Measurements from ENCODE around the gene POU2F1. TPM values are rescaled to one million over a fixed set of nuclear protein-coding genes. Genes with fewer than 3 reads are reported as not detected.
"Not testable (repeated sequence)": the region's sequence is repeated elsewhere in the genome, so short reads cannot be mapped to it uniquely, and the experiment has no call there.

The POU2F1 gene
- total and polyA plus RNA-seq, 5 donors from 2014 or later, result 5.2 to 35.3 (median 10.0) TPM

DNA sequence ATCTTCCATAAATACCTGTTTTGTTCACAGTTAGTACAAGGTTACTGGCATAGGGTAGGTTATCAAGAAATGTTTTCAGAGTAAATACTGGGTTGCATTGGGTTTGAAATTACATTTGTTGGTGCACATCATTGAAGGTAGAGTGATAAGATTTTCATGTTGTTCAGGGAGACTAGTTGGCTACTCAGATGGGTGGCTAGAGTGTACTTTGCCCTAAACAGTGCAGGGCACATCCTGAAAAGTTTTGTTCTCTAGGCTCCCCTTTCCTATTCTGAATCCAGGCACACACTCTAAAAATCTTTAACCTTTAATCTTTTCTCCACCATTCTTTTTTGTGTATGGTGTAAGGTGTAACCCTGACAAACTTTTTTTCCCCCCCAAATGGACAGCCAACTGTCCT lies 18.0 kb downstream of the POU2F1 start:
- no peak overlapping the region for H3K4me3 ChIP-seq (ENCODE audit: low read depth, low read length)
- no peak for ATAC-seq (ENCODE audit: low read depth in 2 of 2)
- H3K4me1 Mint-ChIP-seq, result peaks cover 15 to 48% (median 32%) of the 10 kb centered on the region in 4 donors

DNA sequence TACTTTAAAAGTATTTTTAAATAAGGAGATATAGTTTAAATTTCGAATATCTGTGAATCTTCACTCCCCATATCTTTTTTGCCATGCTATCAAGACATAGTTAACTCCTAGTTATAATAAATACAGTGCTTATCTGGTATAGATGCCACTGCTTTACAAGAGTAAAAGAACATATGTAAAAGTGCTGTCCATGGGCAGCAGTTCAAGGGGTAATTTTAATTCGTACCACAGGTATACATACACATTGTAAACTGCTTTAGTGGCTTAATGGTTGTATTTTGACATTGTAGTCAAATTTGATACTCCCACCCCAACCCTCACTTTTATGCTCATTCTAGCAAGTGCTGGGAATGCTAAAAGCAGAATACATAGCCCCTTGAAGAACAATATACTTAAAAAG lies 18.6 kb downstream of the POU2F1 start:
- no peaks in the 10 kb centered on the region for H3K9me3 ChIP-seq (ENCODE audit: control insufficient read depth in 2 of 2, low read length in 2 of 2)
- no peaks in the 10 kb centered on the region for H3K27me3 Mint-ChIP-seq
- H3K27ac ChIP-seq (ENCODE audit: insufficient read depth, low read length, poor library complexity, severe bottlenecking), result no peak overlapping the region
- no peak for ATAC-seq (ENCODE audit: low read depth in 2 of 2)
- H3K36me3 ChIP-seq (ENCODE audit: control insufficient read depth, insufficient read depth, low read length), result peaks cover 2% of the 10 kb centered on the region
- no peaks in the 10 kb centered on the region for H3K27me3 ChIP-seq (ENCODE audit: control insufficient read depth, insufficient read depth, low read length)
- H3K27ac Mint-ChIP-seq, result no peak overlapping the region
- H3K4me1 Mint-ChIP-seq, result peaks cover 15 to 45% (median 29%) of the 10 kb centered on the region in 4 donors
- DNase-seq, result no peak
- H3K9me3 Mint-ChIP-seq, result peaks cover 0 to 5% (median 0%) of the 10 kb centered on the region in 7 donors
- H3K36me3 Mint-ChIP-seq, result peaks cover 5% of the 10 kb centered on the region
- no peak overlapping the region for H3K4me3 Mint-ChIP-seq
- H3K4me1 ChIP-seq (ENCODE audit: control insufficient read depth, insufficient read depth, low read length, poor library complexity, severe bottlenecking), result peaks cover 13% of the 10 kb centered on the region
- H3K4me3 ChIP-seq (ENCODE audit: low read depth, low read length), result no peak overlapping the region

More for the DNA sequence above, 18.0 kb downstream of the POU2F1 start:
- H3K36me3 Mint-ChIP-seq, result peaks cover 1% of the 10 kb centered on the region
- no peak overlapping the region for H3K27ac ChIP-seq (ENCODE audit: insufficient read depth, low read length, poor library complexity, severe bottlenecking)
- no peak overlapping the region for H3K27ac Mint-ChIP-seq
- H3K4me3 Mint-ChIP-seq, result no peak overlapping the region
- no peak for DNase-seq
- H3K9me3 Mint-ChIP-seq, result peaks cover 0 to under 1% (median 0%) of the 10 kb centered on the region in 7 donors
- H3K4me1 ChIP-seq (ENCODE audit: control insufficient read depth, insufficient read depth, low read length, poor library complexity, severe bottlenecking), result peaks cover 15% of the 10 kb centered on the region
- H3K9me3 ChIP-seq (ENCODE audit: control insufficient read depth in 2 of 2, low read length in 2 of 2), result no peaks in the 10 kb centered on the region
- no peaks in the 10 kb centered on the region for H3K36me3 ChIP-seq (ENCODE audit: control insufficient read depth, insufficient read depth, low read length)
- H3K27me3 ChIP-seq (ENCODE audit: control insufficient read depth, insufficient read depth, low read length), result no peaks in the 10 kb centered on the region
- no peaks in the 10 kb centered on the region for H3K27me3 Mint-ChIP-seq

GRCh38 chr1:167244244-167244643 lies 23.6 kb downstream of the POU2F1 start:
- Mint-ChIP-seq H3K36me3 (peaks cover 13% of the 10 kb centered on the region), H3K27me3 (no peaks in the 10 kb centered on the region), H3K9me3 (peaks cover 0 to 5% (median 1%) of the 10 kb centered on the region in 7 donors), H3K27ac (no peak overlapping the region), H3K4me3 (no peak overlapping the region), H3K4me1 (peaks cover 20 to 40% (median 21%) of the 10 kb centered on the region in 4 donors)
- H3K9me3 ChIP-seq (ENCODE audit: control insufficient read depth in 2 of 2, low read length in 2 of 2), result no peaks in the 10 kb centered on the region
- peaks cover 2% of the 10 kb centered on the region for H3K36me3 ChIP-seq (ENCODE audit: control insufficient read depth, insufficient read depth, low read length)
- no peak overlapping the region for H3K27ac ChIP-seq (ENCODE audit: insufficient read depth, low read length, poor library complexity, severe bottlenecking)
- no peak overlapping the region for H3K4me3 ChIP-seq (ENCODE audit: low read depth, low read length)
- DNase-seq, result no peak
- H3K4me1 ChIP-seq (ENCODE audit: control insufficient read depth, insufficient read depth, low read length, poor library complexity, severe bottlenecking), result no peaks in the 10 kb centered on the region
- no peaks in the 10 kb centered on the region for H3K27me3 ChIP-seq (ENCODE audit: control insufficient read depth, insufficient read depth, low read length)
- ATAC-seq (ENCODE audit: low read depth in 2 of 2), result no peak

- not testable (repeated sequence) for H3K9me3 Mint-ChIP-seq; H3K4me1 ChIP-seq (ENCODE audit: control insufficient read depth, insufficient read depth, low read length, poor library complexity, severe bottlenecking); ATAC-seq (ENCODE audit: low read depth in 2 of 2); H3K4me3 ChIP-seq (ENCODE audit: low read depth, low read length); H3K27ac Mint-ChIP-seq; H3K27me3 Mint-ChIP-seq; DNase-seq; H3K9me3 ChIP-seq (ENCODE audit: control insufficient read depth in 2 of 2, low read length in 2 of 2); H3K27ac ChIP-seq (ENCODE audit: insufficient read depth, low read length, poor library complexity, severe bottlenecking); H3K4me3 Mint-ChIP-seq; H3K36me3 ChIP-seq (ENCODE audit: control insufficient read depth, insufficient read depth, low read length); H3K27me3 ChIP-seq (ENCODE audit: control insufficient read depth, insufficient read depth, low read length)
- Mint-ChIP-seq H3K36me3 (peaks cover 19% of the 10 kb centered on the region), H3K4me1 (peaks cover 18 to 46% (median 22%) of the 10 kb centered on the region in 4 donors)
Measured at GRCh38 chr1:167245168-167245567, 24.5 kb downstream of the POU2F1 start.

GRCh38 chr1:167246971-167247370 lies 26.3 kb downstream of the POU2F1 start:
- peaks cover 19% of the 10 kb centered on the region for H3K36me3 Mint-ChIP-seq
- Histone ChIP-seq H3K4me1 (ENCODE audit: control insufficient read depth, insufficient read depth, low read length, poor library complexity, severe bottlenecking) (no peaks in the 10 kb centered on the region), H3K27me3 (ENCODE audit: control insufficient read depth, insufficient read depth, low read length) (no peaks in the 10 kb centered on the region), H3K4me3 (ENCODE audit: low read depth, low read length) (no peak overlapping the region), H3K9me3 (ENCODE audit: control insufficient read depth in 2 of 2, low read length in 2 of 2) (no peaks in the 10 kb centered on the region), H3K27ac (ENCODE audit: insufficient read depth, low read length, poor library complexity, severe bottlenecking) (no peak overlapping the region), H3K36me3 (ENCODE audit: control insufficient read depth, insufficient read depth, low read length) (peaks cover 2% of the 10 kb centered on the region)
- peaks cover 17 to 49% (median 27%) of the 10 kb centered on the region in 4 donors for H3K4me1 Mint-ChIP-seq
- H3K27ac Mint-ChIP-seq, result no peak overlapping the region
- ATAC-seq (ENCODE audit: low read depth in 2 of 2) (no peak), DNase-seq (no peak)
- H3K4me3 Mint-ChIP-seq, result no peak overlapping the region
- H3K27me3 Mint-ChIP-seq, result no peaks in the 10 kb centered on the region
- H3K9me3 Mint-ChIP-seq, result peaks cover 0 to 5% (median 1%) of the 10 kb centered on the region in 7 donors

DNA sequence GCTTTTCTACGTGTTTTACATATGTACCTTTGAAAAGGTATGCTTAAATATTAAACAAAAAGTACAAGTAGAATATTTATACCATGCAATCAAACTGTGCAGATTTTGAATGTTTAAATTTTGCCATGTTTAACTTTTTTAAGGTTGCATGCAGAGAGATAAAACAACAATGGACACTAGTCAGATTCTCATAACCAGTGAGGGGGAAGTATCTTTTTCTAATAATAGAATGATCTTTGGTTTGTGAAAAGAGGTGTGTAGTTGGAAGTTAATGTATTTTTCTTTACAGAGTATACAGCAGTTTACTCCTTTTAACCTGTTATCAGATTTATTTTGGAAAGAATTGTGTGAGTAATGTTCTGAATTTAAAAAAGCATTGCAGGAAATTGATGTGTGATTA lies 27.1 kb downstream of the POU2F1 start:
- no peak overlapping the region for H3K4me3 ChIP-seq (ENCODE audit: low read depth, low read length)
- no peak overlapping the region for H3K27ac ChIP-seq (ENCODE audit: insufficient read depth, low read length, poor library complexity, severe bottlenecking)
- H3K9me3 ChIP-seq (ENCODE audit: control insufficient read depth in 2 of 2, low read length in 2 of 2), result no peaks in the 10 kb centered on the region
- Mint-ChIP-seq H3K27ac (no peak overlapping the region), H3K27me3 (no peaks in the 10 kb centered on the region), H3K4me3 (no peak overlapping the region), H3K9me3 (peaks cover 0 to 5% (median 1%) of the 10 kb centered on the region in 7 donors), H3K4me1 (peaks cover 17 to 44% (median 26%) of the 10 kb centered on the region in 4 donors), H3K36me3 (peaks cover 19% of the 10 kb centered on the region)
- H3K36me3 ChIP-seq (ENCODE audit: control insufficient read depth, insufficient read depth, low read length), result peaks cover 2% of the 10 kb centered on the region
- no peaks in the 10 kb centered on the region for H3K27me3 ChIP-seq (ENCODE audit: control insufficient read depth, insufficient read depth, low read length)
- DNase-seq (no peak), ATAC-seq (ENCODE audit: low read depth in 2 of 2) (no peak)
- no peaks in the 10 kb centered on the region for H3K4me1 ChIP-seq (ENCODE audit: control insufficient read depth, insufficient read depth, low read length, poor library complexity, severe bottlenecking)

- Mint-ChIP-seq H3K36me3 (peaks cover 15% of the 10 kb centered on the region), H3K4me3 (peak overlapping the region in 1 of 4 donors; percentile 29), H3K27ac (peak overlapping the region; percentile 9 to 34 (median 27)), H3K9me3 (peaks cover 0 to 1% (median under 1%) of the 10 kb centered on the region in 7 donors), H3K27me3 (no peaks in the 10 kb centered on the region), H3K4me1 (peaks cover 17 to 45% (median 26%) of the 10 kb centered on the region in 4 donors)
- Histone ChIP-seq H3K27ac (ENCODE audit: insufficient read depth, low read length, poor library complexity, severe bottlenecking) (no peak overlapping the region), H3K4me3 (ENCODE audit: low read depth, low read length) (no peak overlapping the region), H3K27me3 (ENCODE audit: control insufficient read depth, insufficient read depth, low read length) (no peaks in the 10 kb centered on the region), H3K9me3 (ENCODE audit: control insufficient read depth in 2 of 2, low read length in 2 of 2) (no peaks in the 10 kb centered on the region), H3K4me1 (ENCODE audit: control insufficient read depth, insufficient read depth, low read length, poor library complexity, severe bottlenecking) (no peaks in the 10 kb centered on the region), H3K36me3 (ENCODE audit: control insufficient read depth, insufficient read depth, low read length) (peaks cover 2% of the 10 kb centered on the region)
- ATAC-seq (ENCODE audit: low read depth in 2 of 2), result no peak
- no peak for DNase-seq
Measured at GRCh38 chr1:167248707-167249642, 28.3 kb downstream of the POU2F1 start.

All from CD4-positive, CD25-positive, alpha-beta regulatory T cell (primary cell).